DOHH2 (cell line): Measurements from ENCODE around the gene CBLB.
"Not testable (repeated sequence)": the region's sequence is repeated elsewhere in the genome, so short reads cannot be mapped to it uniquely, and the experiment has no call there.

Experiments used
- H3F3A ChIP-seq: fragments of 200-600 bp; sonication (generic), shearing (Covaris generic); 2 replicates; pipeline ENCODE4 v1.6.0; 2016; ENCODE audit warnings: antibody characterized with exemption, mild to moderate bottlenecking; ENCODE audit not compliant: control insufficient read depth, insufficient read depth
- H3K27ac ChIP-seq: fragments of 200-600 bp; sonication (generic); 2 replicates; pipeline ENCODE4 v1.5.1; 2014; ENCODE audit warnings: low read depth, mild to moderate bottlenecking, low read length, moderate library complexity
- H3K27me3 ChIP-seq: fragments of 200-600 bp; sonication (generic); 2 replicates; pipeline ENCODE4 v1.6.1; 2014; ENCODE audit warnings: mild to moderate bottlenecking, low read length, mixed read lengths; ENCODE audit not compliant: control insufficient read depth
- H3K36me3 ChIP-seq: fragments of 200-600 bp; sonication (generic); 2 replicates; pipeline ENCODE4 v1.6.1; 2014; ENCODE audit warnings: mild to moderate bottlenecking, low read length, moderate library complexity, mixed read lengths; ENCODE audit not compliant: control insufficient read depth
- H3K4me1 ChIP-seq: fragments of 200-600 bp; sonication (generic); 2 replicates; pipeline ENCODE4 v1.6.1; 2014; ENCODE audit warnings: mild to moderate bottlenecking, low read length, mixed read lengths; ENCODE audit not compliant: control insufficient read depth
- H3K4me2 ChIP-seq: fragments of 200-600 bp; sonication (generic); 2 replicates; pipeline ENCODE4 v1.6.0; 2014; ENCODE audit warnings: mild to moderate bottlenecking, low read length, moderate library complexity
- H3K4me3 ChIP-seq: fragments of 200-600 bp; sonication (generic); 2 replicates; pipeline ENCODE4 v1.5.1; 2014; ENCODE audit warnings: mild to moderate bottlenecking, low read length, mixed read lengths
- H3K79me2 ChIP-seq: fragments of 200-600 bp; sonication (generic); 2 replicates; pipeline ENCODE4 v1.6.1; 2014; ENCODE audit warnings: mild to moderate bottlenecking, low read length, mixed read lengths; ENCODE audit not compliant: control insufficient read depth
- H3K9me2 ChIP-seq: fragments of 200-600 bp; sonication (generic); replicated peaks from 2 replicates; pipeline ENCODE4 v1.6.1; 2014; ENCODE audit warnings: mild to moderate bottlenecking, low read length, mixed read lengths; ENCODE audit not compliant: control insufficient read depth
- H3K9me3 ChIP-seq: fragments of 200-600 bp; sonication (generic); 2 replicates; pipeline ENCODE4 v1.6.1; 2014; ENCODE audit warnings: antibody characterized with exemption, low read length, mixed read lengths; ENCODE audit not compliant: control insufficient read depth, insufficient read depth
- H4K20me1 ChIP-seq: fragments of 200-600 bp; sonication (generic); 2 replicates; pipeline ENCODE4 v1.6.0; 2014; ENCODE audit warnings: low read depth, mild to moderate bottlenecking, antibody characterized with exemption, low read length, moderate library complexity; ENCODE audit not compliant: control insufficient read depth, insufficient read depth
- CTCF ChIP-seq: fragments of 200-600 bp; sonication (generic); IDR thresholded peaks from one replicate; pipeline ENCODE4 v1.5.1; 2014; ENCODE audit warnings: antibody characterized with exemption, mild to moderate bottlenecking, low read depth, low read length; ENCODE audit not compliant: poor library complexity, severe bottlenecking
- EZH2phosphoT487 ChIP-seq: fragments of 200-600 bp; sonication (generic); IDR thresholded peaks from 2 replicates; pipeline ENCODE4 v1.6.1; 2017; ENCODE audit warnings: borderline replicate concordance, mild to moderate bottlenecking, antibody characterized with exemption, low read length, moderate library complexity, mixed read lengths

CBLB gene

GRCh38 chr3:105763659-105764036 is 105.2 kb downstream of the CBLB start:
- H3K27me3 ChIP-seq: no peaks in the 10 kb centered on the region
- TF ChIP-seq CTCF (no peak), EZH2phosphoT487 (no peak)
- H3K4me3 ChIP-seq: no peak overlapping the region
- no peaks in the 10 kb centered on the region for H3K9me2 ChIP-seq
- no peaks in the 10 kb centered on the region for H3F3A ChIP-seq
- H4K20me1 ChIP-seq: no peaks in the 10 kb centered on the region
- peaks cover 4% of the 10 kb centered on the region; the same call in 1 of the 2 replicates for H3K79me2 ChIP-seq
- H3K27ac ChIP-seq: no peak overlapping the region
- H3K9me3 ChIP-seq: peaks cover 28% of the 10 kb centered on the region; the same call in 1 of the 2 replicates
- no peak overlapping the region for H3K4me2 ChIP-seq
- H3K4me1 ChIP-seq: peaks cover 4% of the 10 kb centered on the region; the same call in 1 of the 2 replicates
- peaks cover 43% of the 10 kb centered on the region for H3K36me3 ChIP-seq

GRCh38 chr3:105762749-105763658 is 105.8 kb downstream of the CBLB start:
- no peaks in the 10 kb centered on the region for H3K9me2 ChIP-seq
- H3K27ac ChIP-seq: no peak overlapping the region
- H3K79me2 ChIP-seq: peaks cover 3% of the 10 kb centered on the region; the same call in 1 of the 2 replicates
- H3F3A ChIP-seq: no peaks in the 10 kb centered on the region
- no peaks in the 10 kb centered on the region for H4K20me1 ChIP-seq
- no peaks in the 10 kb centered on the region for H3K27me3 ChIP-seq
- H3K4me2 ChIP-seq: no peak overlapping the region
- TF ChIP-seq EZH2phosphoT487 (no peak), CTCF (no peak)
- H3K4me3 ChIP-seq: no peak overlapping the region
- H3K9me3 ChIP-seq: peaks cover 33% of the 10 kb centered on the region; the same call in 1 of the 2 replicates
- peaks cover 50% of the 10 kb centered on the region for H3K36me3 ChIP-seq
- H3K4me1 ChIP-seq: peaks cover 4% of the 10 kb centered on the region; the same call in 1 of the 2 replicates

GRCh38 chr3:105762214-105762613 is 106.6 kb downstream of the CBLB start:
- H4K20me1 ChIP-seq, H3K27ac ChIP-seq, H3F3A ChIP-seq, H3K4me1 ChIP-seq, H3K9me2 ChIP-seq, H3K4me3 ChIP-seq, H3K27me3 ChIP-seq, H3K4me2 ChIP-seq, H3K79me2 ChIP-seq: not testable (repeated sequence)
- peaks cover 51% of the 10 kb centered on the region for H3K36me3 ChIP-seq
- peaks cover 33% of the 10 kb centered on the region; the same call in 1 of the 2 replicates for H3K9me3 ChIP-seq

- H3K9me3 ChIP-seq: peaks cover 33% of the 10 kb centered on the region; the same call in 1 of the 2 replicates
- H4K20me1 ChIP-seq: no peaks in the 10 kb centered on the region
- H3F3A ChIP-seq: no peaks in the 10 kb centered on the region; the same call in 1 of the 2 replicates
- TF ChIP-seq CTCF (no peak), EZH2phosphoT487 (no peak)
- H3K4me1 ChIP-seq: peaks cover 2% of the 10 kb centered on the region; the same call in 1 of the 2 replicates
- no peak overlapping the region for H3K4me2 ChIP-seq
- no peaks in the 10 kb centered on the region for H3K9me2 ChIP-seq
- no peak overlapping the region for H3K4me3 ChIP-seq
- no peaks in the 10 kb centered on the region for H3K27me3 ChIP-seq
- H3K79me2 ChIP-seq: no peaks in the 10 kb centered on the region
- H3K36me3 ChIP-seq: peaks cover 39% of the 10 kb centered on the region
- H3K27ac ChIP-seq: no peak overlapping the region
These were observed 109.3 kb downstream of the CBLB start for GRCh38 chr3:105759442-105760078.
